Measurements from ENCODE around the gene AKAP7.
A peak's percentile ranks its signal among the peaks of the same experiment; 100 is the strongest.

The AKAP7 gene

GRCh38 chr6:131136021-131136786, 937 bp downstream of the AKAP7 start (continued):
- TF ChIP-seq ZBTB10 (tag by site-specific recombination; IDR thresholded peaks at IDR 0.05) (no peak), SCRT2 (tag by site-specific recombination; IDR thresholded peaks at IDR 0.05) (0 out of 2 replicates have a peak, but pooled peaks have one; percentile 59), ZNF707 (tag by site-specific recombination; IDR thresholded peaks at IDR 0.05) (no peak), ZNF202 (tag by site-specific recombination; IDR thresholded peaks at IDR 0.05; ENCODE audit: borderline replicate concordance) (no peak), PRDM1 (tag by site-specific recombination; IDR thresholded peaks at IDR 0.05) (peak; percentile 61; the same call in 1 of the 2 replicates), GFI1B (tag by site-specific recombination; IDR thresholded peaks at IDR 0.05) (no peak), SETDB1 (IDR thresholded peaks at IDR 0.05; ENCODE audit: insufficient read length, low read length) (no peak)
- TF ChIP-seq, protein P1, sequence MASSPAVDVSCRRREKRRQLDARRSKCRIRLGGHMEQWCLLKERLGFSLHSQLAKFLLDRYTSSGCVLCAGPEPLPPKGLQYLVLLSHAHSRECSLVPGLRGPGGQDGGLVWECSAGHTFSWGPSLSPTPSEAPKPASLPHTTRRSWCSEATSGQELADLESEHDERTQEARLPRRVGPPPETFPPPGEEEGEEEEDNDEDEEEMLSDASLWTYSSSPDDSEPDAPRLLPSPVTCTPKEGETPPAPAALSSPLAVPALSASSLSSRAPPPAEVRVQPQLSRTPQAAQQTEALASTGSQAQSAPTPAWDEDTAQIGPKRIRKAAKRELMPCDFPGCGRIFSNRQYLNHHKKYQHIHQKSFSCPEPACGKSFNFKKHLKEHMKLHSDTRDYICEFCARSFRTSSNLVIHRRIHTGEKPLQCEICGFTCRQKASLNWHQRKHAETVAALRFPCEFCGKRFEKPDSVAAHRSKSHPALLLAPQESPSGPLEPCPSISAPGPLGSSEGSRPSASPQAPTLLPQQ (tag by site-specific recombination; IDR thresholded peaks at IDR 0.05): peak; percentile 27

DNA sequence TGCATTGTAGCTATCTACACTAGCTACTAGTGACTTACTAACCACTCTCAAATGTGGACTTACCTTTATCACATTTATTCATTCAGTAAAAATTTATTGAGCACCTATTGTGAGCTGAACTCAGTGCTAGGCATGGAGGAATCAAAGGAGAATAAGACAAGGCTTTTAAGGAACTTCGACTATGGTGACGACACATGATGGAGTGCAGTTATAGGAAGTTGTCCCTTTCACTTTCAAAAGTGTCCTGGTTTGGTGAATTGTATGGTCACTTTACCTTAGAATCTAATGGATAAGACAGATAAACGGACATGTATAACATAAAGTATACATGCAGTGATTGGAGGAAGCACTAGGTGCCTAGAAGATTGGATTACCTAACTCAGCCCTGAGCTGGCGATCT, 4.3 kb downstream of the AKAP7 start:
- no peak overlapping the region for H3K27ac ChIP-seq (ENCODE audit: extremely low read depth, low read depth, low read length)
- CTCF ChIA-PET: interaction anchor here (1.0 to 1.4 kb wide), 3 partner anchors 29 to 380 kb away, joined by 4 to 5 read pairs (median 4); no protein-coding TSS in a partner anchor
- no peak overlapping the region for H3K4me3 ChIP-seq (ENCODE audit: low read depth, low read length)
- TF ChIP-seq, protein P2, sequence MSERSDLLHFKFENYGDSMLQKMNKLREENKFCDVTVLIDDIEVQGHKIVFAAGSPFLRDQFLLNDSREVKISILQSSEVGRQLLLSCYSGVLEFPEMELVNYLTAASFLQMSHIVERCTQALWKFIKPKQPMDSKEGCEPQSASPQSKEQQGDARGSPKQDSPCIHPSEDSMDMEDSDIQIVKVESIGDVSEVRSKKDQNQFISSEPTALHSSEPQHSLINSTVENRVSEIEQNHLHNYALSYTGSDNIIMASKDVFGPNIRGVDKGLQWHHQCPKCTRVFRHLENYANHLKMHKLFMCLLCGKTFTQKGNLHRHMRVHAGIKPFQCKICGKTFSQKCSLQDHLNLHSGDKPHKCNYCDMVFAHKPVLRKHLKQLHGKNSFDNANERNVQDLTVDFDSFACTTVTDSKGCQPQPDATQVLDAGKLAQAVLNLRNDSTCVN (tag by site-specific recombination; optimal IDR thresholded peaks at IDR 0.05): no peak
- TF ChIP-seq ZNF555 (tag by site-specific recombination; conservative IDR thresholded peaks at IDR 0.05): no peak
- no peak for TF ChIP-seq FEZF1 (tag by site-specific recombination; IDR thresholded peaks at IDR 0.05)
- TF ChIP-seq KLF10 (tag by site-specific recombination; IDR thresholded peaks at IDR 0.05): no peak
- peaks cover 4% of the 10 kb centered on the region; the same call in 1 of the 2 replicates for H3K4me1 ChIP-seq (ENCODE audit: control insufficient read depth, insufficient read depth, low read length)
- POLR2A ChIA-PET: no interaction called here
- H3K9me3 ChIP-seq (ENCODE audit: control insufficient read depth, insufficient read depth, low read depth, low read length): no peaks in the 10 kb centered on the region
- no peaks in the 10 kb centered on the region; a peak in 1 of 3 replicates for H3K36me3 ChIP-seq (ENCODE audit: control insufficient read depth in 2 of 2, insufficient read depth in 1 of 2, low read length in 2 of 2)

DNA sequence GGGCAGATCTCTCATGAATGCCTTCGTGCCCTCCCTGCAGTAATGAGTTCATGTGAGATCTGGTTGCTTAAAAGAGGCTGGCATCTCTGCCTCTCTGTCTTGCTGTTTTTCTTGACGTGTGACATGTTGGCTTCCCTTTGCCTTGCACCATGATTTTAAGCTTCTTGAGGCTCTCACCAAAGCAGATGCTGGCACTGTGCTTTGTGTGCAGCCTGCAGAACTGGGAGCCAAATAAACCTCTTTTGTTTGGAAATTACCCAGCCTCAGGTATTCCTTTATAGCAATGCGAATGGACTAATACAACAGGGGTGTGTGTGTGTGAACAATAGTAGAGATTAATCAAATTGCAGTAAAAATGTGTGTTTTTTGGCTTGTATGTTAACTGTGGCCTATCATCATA, 8.1 kb downstream of the AKAP7 start:
- ChIA-PET POLR2A (no interaction called here), CTCF (interaction anchor here (0.6 kb wide), 1 partner anchor 8 kb away, joined by 3 read pairs; no protein-coding TSS in a partner anchor)
- H3K4me3 ChIP-seq (ENCODE audit: low read depth, low read length): no peak overlapping the region
- no peaks in the 10 kb centered on the region for H3K9me3 ChIP-seq (ENCODE audit: control insufficient read depth, insufficient read depth, low read depth, low read length)
- H3K4me1 ChIP-seq (ENCODE audit: control insufficient read depth, insufficient read depth, low read length): no peaks in the 10 kb centered on the region
- H3K36me3 ChIP-seq (ENCODE audit: control insufficient read depth in 2 of 2, insufficient read depth in 1 of 2, low read length in 2 of 2): peaks cover 0 to 6% of the 10 kb centered on the region in 2 experiments; a peak in 2 of 3 replicates
- H3K27ac ChIP-seq (ENCODE audit: extremely low read depth, low read depth, low read length): no peak overlapping the region
- TF ChIP-seq ZNF514 (tag by site-specific recombination; IDR thresholded peaks at IDR 0.05) (no peak), ZNF248 (tag by site-specific recombination; IDR thresholded peaks at IDR 0.05) (no peak), GLIS1 (tag by site-specific recombination; IDR thresholded peaks at IDR 0.05) (no peak), ZIC2 (tag by site-specific recombination; IDR thresholded peaks at IDR 0.05) (no peak), KLF1 (tag by site-specific recombination; IDR thresholded peaks at IDR 0.05) (no peak), ZNF133 (tag by site-specific recombination; IDR thresholded peaks at IDR 0.05) (no peak), ZNF416 (tag by site-specific recombination; IDR thresholded peaks at IDR 0.05) (no peak), ZEB2 (tag by site-specific recombination; IDR thresholded peaks at IDR 0.05) (no peak), KLF8 (tag by site-specific recombination; IDR thresholded peaks at IDR 0.05) (no peak), ZNF132 (tag by site-specific recombination; IDR thresholded peaks at IDR 0.05; ENCODE audit: borderline replicate concordance) (no peak), ZNF596 (tag by site-specific recombination; IDR thresholded peaks at IDR 0.05) (no peak), ZNF202 (tag by site-specific recombination; IDR thresholded peaks at IDR 0.05; ENCODE audit: borderline replicate concordance) (no peak), ZNF549 (tag by site-specific recombination; IDR thresholded peaks at IDR 0.05) (no peak)
